ENCODE results near the gene TMPRSS5. TPM values are rescaled to one million over a fixed set of nuclear protein-coding genes. Genes with fewer than 3 reads are reported as not detected.
"Not testable (repeated sequence)": the region's sequence is repeated elsewhere in the genome, so short reads cannot be mapped to it uniquely, and the experiment has no call there.

The TMPRSS5 gene
- total RNA-seq = 0.49 and 1.2 TPM in 2 replicates

DNA sequence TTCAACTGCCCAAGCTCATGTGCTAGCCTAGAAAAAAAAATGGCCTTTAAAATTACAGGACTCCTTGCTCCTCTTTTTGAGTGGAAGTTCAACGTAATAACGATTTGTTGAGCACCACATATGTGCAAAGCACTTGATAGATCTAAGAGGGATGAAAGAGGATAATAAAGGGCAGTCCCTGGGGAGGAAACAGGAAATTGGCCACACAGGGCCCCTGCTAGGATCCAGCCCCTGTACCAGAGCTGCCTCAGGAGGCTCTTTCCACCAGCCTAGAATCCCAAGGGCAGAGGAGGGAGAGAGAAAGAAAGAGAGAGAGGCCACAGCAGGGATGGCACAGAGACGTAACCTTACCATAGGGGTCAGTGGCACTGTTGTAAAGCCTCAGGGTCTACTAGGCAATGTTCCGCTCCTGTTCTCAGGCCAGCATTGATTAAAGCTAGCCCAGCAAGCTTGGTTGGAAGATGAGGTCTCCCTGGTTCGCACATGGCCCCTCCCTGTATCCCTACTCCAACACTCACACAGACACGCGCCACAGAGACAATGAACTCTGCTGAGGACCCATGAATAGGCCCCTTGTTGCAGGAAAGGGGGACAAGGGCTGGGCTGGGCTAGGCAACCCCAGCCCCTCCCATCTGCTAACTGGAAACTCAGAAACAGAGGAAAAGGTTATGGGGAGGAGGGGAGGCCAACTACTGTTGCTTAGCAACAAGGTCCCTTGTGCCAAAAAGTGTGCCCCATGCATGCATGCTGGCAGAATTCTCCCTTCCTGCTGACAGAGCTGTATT is at the start of gene TMPRSS5:
Gene TMPRSS5 (minus strand): TSS at position 438 of the 785 bp plus-strand sequence. CDS start 84 bp downstream, at position 354.
- intact Hi-C loops (cut with micrococcal nuclease) = no loop called here

DNA sequence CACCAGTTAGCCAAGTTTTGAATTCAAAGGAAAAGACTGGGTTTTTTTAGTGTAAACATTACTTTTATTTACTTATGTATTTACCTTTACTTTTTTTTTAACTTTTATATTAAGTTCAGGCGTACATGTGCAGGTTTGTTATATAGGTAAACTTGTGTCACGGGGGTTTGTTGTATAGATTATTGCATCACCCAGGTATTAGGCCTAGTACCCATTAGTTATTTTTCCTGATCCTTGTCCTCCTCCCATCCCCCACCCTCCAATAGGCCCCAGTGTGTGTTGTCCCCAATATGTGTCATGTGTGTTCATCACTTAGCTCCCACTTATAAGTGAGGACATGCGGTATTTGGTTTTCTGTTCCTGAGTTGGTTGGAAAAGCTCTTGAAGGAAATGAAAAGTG is 46.8 kb upstream of the TMPRSS5 start:
- intact Hi-C loops (cut with micrococcal nuclease) = no loop called here

DNA sequence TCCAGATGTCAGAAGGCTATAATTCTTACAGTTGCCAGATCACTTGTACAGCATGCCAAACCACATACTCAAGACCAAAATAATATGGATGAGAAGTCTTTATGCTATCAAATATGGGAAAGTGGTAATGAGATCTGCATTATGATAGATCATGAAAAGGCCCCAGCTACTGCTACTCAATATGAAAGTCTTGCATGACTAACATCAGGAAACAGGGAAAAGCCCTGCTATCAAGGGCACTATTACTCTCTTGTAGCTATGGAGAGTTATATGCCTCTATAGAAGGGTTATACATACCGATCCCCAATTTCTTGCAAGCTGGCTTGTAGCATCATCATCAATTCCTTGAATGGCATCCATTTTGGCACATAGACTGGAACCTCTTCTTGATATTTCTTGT is 30.2 kb upstream of the TMPRSS5 start:
- intact Hi-C loops (cut with micrococcal nuclease) = loop anchor here (5.0 kb wide), 1 partner anchor 149 kb away; no protein-coding TSS in a partner anchor

DNA sequence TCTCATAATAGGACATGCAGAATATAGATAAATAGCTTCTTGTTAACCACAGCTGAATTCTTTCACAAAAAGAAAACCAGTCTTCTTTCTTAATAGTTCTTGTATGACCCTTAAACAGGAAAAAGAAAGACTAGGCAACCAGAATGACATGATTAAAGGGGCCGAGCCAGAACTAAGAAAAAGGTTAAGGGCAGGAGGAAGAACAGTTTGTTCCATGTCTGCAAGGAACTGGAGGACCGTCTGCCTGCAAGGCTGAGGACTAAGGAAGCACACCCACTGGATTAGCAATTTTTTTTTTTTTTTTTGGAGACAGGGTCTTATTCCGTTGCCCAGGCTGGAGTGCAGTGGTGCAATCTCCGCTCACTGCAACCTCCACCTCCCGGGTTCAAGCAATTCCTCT is 26.0 kb upstream of the TMPRSS5 start:
- intact Hi-C loops (cut with micrococcal nuclease) = no loop called here

DNA sequence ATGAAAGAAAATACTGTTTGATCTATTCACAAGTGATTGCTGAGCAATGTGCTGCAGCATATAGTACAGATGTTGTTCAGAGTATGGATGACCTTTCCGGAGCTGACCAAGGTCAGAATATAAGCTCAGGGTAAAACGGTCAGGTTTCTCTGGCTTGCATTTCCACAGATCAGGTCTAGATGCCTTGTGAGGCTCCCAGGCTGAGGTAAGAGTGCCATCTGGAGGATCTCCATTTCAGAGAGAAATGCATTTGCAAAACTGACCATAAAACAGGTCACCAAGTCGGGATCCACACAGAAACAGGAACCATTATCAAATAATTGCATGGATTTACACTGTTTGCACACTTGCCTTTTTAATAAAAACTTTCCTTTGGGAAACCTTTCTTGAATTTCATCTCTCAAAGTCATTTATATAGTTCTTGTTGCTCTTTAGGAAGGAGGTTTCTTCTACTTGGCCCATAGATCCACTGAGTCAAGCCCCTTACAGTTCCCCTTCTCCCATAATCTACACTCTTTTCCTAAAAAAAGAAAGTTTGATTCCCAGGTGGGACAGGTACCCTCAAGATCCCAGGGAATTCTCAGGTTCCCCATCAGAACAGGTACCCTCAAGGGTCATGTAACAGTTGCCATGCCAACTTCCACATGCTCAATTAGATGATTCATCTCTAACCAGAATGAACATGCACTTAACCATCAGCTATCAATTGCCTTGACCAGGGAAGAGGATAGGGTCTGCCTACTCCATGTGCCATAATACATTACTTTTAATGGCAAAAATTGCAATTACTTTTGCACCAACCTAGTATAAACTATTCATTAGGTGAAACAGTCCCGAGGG is 25.0 kb upstream of the TMPRSS5 start:
- intact Hi-C loops (cut with micrococcal nuclease) = loop anchor here (1.0 kb wide), 1 partner anchor 426 kb away; no protein-coding TSS in a partner anchor

DNA sequence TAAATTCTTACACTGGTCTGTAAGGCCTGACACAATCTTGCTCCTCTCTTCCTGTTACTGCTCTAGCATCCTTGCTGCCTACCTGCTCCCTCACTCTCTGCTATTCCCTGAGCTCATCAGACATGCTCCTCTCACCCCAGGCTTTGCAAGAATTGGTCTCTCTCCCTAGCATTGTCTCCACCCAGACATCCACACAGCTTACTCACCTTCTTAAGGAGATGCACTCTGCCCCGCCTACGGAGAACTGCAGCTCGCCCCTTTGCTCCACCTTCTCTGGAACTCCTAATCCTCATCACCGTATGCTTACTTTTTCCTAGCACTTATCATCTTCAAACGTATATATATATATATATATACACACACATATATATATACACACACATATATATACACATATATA is 23.3 kb upstream of the TMPRSS5 start:
- intact Hi-C loops (cut with micrococcal nuclease) = no loop called here

DNA sequence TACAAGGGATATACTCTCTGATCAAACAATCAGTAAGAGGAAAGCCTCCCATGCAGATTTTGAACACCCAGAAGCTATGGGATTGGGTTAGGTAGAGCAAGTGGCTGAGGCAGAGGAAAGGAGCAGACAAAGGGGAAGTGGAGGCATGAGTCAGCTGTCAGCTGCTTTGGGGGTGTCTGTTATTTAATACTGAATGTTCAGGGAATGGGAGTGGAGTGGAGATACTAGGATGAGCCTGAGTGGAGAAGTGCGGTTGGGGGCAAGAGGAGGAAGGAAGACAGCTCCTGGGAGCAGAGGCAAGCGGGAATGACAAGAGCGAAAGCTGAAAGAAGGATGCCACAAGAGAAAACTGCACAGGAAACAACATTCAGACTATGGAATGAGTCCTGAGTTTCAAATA is 22.7 kb upstream of the TMPRSS5 start:
- intact Hi-C loops (cut with micrococcal nuclease) = no loop called here

DNA sequence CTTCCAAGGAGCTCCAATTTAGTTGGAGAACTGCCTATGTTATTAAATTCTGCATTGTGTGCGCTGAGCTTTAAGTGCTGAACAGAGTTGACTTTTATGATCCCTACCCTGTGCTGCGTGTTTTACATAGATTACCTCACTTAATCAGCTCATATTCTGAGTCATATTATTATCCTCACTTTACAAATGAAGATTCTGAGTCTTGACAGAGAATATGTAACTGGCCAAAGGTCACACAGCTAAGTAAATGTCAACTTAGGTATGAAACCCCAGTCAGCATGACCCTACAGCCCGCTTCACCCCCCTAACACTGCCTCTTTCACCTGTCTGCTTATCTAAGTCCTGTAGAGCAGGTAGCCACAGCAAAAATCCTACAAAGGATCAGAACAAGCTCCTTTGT is 19.8 kb upstream of the TMPRSS5 start:
- intact Hi-C loops (cut with micrococcal nuclease) = no loop called here

DNA sequence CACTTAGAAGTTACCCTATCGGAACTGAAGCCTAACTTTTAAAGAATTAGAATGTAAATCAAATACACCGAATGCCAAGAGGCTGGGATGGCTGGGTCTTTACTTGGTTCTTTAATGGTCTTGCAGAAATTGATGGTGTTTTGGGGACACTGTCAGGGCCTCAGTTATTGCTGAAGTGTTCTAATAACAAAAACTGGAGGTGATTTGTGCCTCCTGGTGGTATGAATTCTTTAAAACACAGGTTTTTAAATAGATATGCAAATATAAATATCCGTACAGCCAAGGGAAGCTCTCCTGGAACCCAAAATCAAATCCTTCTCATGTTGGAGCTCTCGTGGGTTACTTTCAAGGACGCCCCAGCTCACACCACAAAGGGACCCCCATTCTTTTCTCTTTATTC is 19.3 kb upstream of the TMPRSS5 start:
- intact Hi-C loops (cut with micrococcal nuclease) = no loop called here

DNA sequence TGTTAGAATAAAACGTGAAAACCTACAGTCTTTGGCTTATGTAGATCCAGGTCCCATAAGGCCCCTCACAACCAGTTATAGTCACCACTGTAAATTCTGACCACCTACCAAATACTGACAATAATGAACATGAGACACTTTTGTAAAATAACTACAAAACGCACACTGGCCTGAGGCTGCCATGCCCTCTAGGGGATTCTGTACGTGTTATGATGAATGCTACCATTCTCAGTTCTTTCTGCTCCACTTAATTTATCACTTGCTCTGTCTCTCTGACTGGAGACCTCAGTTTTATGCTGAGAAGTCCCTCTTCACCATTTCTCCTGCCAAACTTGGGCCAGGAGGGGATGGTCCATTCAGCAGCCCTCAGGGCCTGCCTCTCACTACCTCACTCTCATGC is 18.7 kb upstream of the TMPRSS5 start:
- intact Hi-C loops (cut with micrococcal nuclease) = no loop called here

DNA sequence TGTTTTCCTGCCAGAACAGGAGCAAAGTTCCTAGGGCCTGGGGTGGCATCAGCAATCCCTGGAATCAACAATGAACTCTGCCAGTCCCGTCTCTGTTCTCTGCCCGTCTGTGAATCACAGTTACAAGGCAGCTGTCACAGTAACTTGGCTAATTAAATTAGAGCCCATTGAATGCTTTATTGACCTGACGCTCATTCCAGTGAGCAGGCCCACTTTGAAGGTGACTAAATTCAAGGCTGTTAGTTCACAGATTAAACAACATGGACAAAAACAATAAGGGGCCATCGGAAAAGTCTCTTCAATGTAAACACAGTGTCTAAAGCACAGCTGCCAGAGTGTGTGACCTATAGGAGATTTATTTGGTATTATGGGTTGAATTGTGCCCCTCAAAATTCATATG is 17.7 kb upstream of the TMPRSS5 start:
- intact Hi-C loops (cut with micrococcal nuclease) = no loop called here

DNA sequence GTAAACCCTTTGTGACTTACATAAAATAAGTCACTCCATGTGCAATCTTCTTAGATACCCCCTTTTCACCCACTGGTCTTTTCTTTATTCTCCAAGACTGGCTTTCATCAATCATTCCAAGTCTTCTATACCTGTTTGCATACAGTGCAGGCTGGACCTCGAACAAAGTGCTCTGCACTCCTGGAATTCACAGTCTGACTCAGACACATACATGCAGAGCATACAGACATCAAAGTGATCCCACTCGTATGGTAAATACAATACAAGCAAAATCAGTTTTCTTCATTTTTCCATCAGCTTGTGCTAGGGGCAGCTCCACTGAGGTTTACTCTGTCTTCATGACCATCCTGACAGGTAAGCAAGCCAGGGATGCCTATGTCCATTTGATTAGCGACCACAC is 16.8 kb upstream of the TMPRSS5 start:
- intact Hi-C loops (cut with micrococcal nuclease) = no loop called here

DNA sequence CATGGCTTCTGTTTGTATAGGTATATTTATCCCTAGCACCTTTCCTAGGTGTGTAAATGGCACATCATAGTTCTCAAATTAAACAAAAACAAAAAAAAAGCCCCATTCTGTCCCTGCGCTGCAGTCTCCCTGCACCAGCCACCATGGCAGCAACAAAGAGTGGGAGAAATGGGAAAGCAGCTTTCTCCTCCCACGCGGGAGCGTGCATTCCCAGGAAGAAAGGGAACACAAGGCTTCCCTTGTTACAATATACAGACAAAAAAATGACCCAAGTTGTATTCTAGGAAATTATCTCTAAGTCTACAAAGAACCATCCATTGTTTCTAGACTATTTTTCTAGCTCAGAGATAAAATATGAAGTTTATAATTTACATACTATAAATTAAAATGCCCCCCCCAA is 16.1 kb upstream of the TMPRSS5 start:
- intact Hi-C loops (cut with micrococcal nuclease) = no loop called here

DNA sequence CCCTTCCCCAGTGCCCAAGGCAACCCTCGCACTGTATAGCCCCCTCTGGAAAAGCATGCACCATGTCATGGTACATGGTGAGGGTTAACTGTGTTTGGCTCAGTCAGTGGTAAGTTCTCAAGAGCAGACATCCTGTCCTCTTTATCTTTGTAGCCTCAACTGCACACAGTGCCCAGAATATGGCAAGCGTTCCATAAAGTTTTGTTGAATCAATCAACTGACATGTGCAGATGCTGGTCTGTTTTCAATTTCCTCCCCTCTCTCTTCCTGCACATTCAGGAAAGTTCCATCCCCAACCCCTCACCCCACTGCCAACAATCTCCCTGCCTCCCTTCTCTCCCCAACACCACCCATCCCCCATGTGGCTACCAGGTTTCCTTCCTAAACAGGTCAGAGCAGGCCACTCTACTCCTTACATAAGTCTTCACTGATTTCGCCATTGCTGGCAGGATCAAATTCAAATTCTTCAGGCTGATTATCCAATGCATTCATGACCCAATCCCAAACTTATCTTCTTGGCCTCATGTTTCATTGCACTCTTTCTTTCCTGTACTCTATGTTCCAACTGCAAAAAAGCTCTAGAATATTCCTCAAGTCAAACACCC is 15.5 kb upstream of the TMPRSS5 start:
- intact Hi-C loops (cut with micrococcal nuclease) = no loop called here

DNA sequence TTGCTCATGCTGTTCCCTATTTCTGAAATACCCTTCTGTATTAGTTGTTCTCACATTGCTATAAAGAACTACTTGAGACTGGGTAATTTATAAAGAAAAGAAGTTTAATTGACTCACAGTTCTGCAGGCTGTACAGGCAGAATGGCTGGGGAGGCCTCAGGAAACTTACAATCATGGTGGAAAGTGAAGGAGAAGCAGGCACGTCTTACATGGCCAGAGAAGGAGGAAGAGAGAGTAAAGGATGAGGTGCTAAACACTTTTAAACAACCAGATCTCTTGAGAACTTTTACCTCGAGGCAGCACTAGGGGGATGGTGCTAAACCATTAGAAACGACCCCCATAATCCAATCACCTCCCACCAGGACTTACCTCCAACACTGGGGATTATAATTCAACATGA is 14.4 kb upstream of the TMPRSS5 start:
- intact Hi-C loops (cut with micrococcal nuclease) = not testable (repeated sequence)

DNA sequence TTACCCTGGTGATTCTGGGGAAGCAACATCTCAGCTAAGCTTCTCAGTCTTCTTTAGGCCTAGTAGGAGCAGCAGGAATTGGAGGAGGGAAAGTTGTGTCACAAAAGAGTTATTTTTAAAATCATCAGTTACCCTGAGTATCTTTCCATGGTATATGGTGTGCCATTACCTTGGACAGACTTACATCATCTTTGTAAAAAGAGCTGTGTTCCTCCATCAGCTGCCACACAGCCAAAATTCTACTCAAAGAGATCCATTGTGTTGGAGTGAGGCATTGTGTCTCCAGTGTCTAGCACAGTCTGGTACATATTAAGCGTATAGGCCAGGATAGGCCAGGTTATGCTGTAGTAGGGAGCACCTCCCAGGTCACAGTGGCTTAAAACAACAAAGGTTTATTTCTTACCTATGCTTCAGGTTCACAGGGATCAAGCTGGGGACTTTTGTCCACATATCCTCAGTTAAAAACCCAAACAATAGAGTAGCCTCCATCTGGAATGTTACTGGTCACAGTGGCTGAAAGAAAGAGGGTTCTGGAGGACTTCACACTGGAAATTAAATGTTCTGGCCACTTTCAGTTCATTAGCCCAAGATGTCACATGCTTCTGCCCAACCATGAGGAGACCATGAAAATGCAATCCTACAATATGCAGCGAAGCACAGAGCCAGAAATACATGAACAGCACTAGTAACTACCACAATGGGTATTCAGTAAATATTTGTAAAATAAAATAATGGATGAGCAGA is 9.9 kb upstream of the TMPRSS5 start:
- intact Hi-C loops (cut with micrococcal nuclease) = no loop called here

DNA sequence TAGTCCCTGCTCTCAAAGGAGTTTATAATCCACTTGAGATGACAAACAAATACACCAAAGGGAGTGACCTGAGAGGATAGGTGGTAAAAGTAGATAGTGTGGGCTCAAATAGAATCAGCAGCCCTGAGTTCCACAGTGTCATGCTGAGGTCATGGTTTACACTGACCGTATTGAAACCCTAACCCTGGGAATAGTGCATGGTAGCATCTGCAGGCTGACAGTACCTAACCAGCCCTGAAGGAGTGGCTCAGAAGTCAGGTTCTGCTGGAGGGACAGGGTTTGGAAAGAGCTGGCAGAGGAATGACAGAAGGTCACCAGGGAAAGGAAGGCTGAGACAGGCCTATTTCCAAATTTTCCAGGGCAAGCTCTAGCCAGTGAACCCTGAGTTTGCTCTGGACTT is 9.2 kb upstream of the TMPRSS5 start:
- intact Hi-C loops (cut with micrococcal nuclease) = no loop called here

DNA sequence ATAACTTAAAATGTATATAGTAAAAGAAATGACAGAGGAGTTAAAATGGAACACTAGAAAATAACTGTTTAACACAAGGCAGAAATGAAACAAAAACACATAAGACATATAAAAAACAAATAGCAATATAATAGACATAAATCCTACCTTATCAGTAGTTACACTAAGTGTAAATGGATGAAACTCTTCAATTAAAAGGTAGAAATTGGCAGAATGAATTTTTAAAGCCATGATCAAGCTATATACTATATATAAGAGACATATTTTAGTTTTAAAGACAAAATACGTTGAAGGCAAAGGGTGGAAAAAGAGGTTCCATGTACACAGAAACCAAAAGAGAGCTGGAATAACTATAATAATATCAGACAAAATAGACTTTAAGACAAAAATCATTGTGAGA is 4.9 kb upstream of the TMPRSS5 start:
- intact Hi-C loops (cut with micrococcal nuclease) = no loop called here

DNA sequence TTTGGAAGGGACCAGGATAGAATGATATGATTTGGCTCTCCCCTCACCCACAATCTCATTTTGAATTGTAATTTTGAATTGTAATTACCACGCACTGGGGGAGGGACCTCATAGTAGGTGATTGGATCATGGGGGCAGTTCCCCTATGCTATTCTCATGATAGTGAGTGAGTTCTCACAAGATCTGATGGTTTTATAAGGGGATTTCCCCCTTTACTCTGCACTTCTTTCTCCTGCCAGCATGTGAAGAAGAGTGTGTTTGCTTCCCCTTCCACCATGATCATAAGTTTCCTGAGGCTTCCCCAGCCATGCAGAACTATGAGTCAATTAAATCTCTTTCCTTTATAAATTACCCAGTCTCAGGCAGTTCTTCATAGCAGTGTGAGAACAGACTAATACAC is 2.6 kb downstream of the TMPRSS5 start:
- intact Hi-C loops (cut with micrococcal nuclease) = not testable (repeated sequence)

DNA sequence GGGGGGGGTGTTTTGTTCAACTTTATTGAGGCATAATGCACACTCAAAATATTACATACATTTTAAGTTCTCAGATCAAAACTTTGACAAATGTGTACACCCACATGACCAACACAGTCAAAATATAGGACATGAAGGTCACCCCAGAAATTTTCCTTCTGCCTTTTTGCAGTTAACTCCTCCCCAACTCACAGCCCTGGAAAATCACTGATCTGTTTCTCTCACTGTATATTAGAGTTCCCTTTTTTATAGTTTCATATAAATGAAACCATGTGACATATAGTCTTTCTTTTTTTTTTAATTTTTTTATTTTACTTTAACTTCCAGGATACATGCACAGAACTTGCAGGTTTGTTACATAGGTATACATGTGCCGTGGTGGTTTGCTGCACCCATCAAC is 4.6 kb downstream of the TMPRSS5 start:
- intact Hi-C loops (cut with micrococcal nuclease) = no loop called here

DNA sequence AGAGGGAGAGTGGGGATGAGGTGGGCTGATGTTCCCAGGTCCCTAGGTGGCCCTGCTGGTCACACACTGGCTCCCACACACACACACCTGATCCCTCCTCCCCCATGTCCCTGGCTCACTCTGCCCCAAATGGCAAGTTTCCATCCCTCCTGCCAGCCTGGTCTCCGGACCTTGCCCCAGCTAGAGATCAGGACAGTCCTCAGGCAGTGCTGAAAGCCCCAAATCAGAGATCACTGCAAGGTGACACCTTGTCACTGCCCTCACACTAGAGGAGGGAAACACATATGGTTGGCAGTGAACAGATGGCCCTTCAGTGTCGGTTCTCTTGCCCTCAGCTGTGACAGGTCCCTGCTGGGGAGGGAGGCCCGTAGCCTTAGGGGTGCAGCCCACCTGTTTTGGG is 7.6 kb downstream of the TMPRSS5 start:
- intact Hi-C loops (cut with micrococcal nuclease) = no loop called here
